Keratinocyte (primary cell): ENCODE results near the gene PTPRZ1. TPM values are rescaled to one million over a fixed set of nuclear protein-coding genes. Genes with fewer than 3 reads are reported as not detected.

Experiments
- DNase-seq: peaks from one replicate; pipeline ENCODE4 v3.0.0-alpha.2; 2011; ENCODE audit warnings: low read depth, missing footprints, low spot score
- FAIRE-seq: peaks from 2 replicates; lab custom pipeline; 2011; peaks lifted over from hg19 to GRCh38; lab: Jason Lieb, UNC
- H2AFZ ChIP-seq: 2 replicates; pipeline ENCODE4 v1.6.0; 2012; ENCODE audit warnings: low read length, control low read depth, inconsistent platforms; ENCODE audit not compliant: control insufficient read depth
- H3K27ac ChIP-seq: 2 replicates; pipeline ENCODE4 v1.5.1; 2011; ENCODE audit warnings: low read length; ENCODE audit not compliant: control insufficient read depth, insufficient read depth
- H3K27me3 ChIP-seq: 3 replicates; pipeline ENCODE4 v1.6.0; 2011; ENCODE audit warnings: low read length; ENCODE audit not compliant: control insufficient read depth, insufficient read depth; ENCODE audit errors: extremely low read depth
- H3K36me3 ChIP-seq, 2 experiments: 2 replicates in 1 of 2; 3 replicates in 1 of 2; pipeline ENCODE4 v1.5.1; 2011; ENCODE audit warnings: low read length in 2 of 2, mild to moderate bottlenecking in 1 of 2; ENCODE audit not compliant: control insufficient read depth in 2 of 2, insufficient read depth in 2 of 2; ENCODE audit errors: extremely low read depth in 1 of 2
- H3K4me1 ChIP-seq: 3 replicates; pipeline ENCODE4 v1.5.1; 2011; ENCODE audit warnings: low read length; ENCODE audit not compliant: control insufficient read depth, insufficient read depth; ENCODE audit errors: extremely low read depth
- H3K4me2 ChIP-seq: 3 replicates; pipeline ENCODE4 v1.6.0; 2011; ENCODE audit warnings: low read depth, low read length; ENCODE audit not compliant: control insufficient read depth, insufficient read depth; ENCODE audit errors: extremely low read depth
- H3K4me3 ChIP-seq, 3 experiments: fragments of 200-600 bp in 1 of 3; sonication (generic) in 1 of 3; 2 replicates in 2 of 3; 3 replicates in 1 of 3; pipeline ENCODE4 v1.5.1; 2011 to 2016; ENCODE audit warnings: low read length in 3 of 3, mild to moderate bottlenecking in 3 of 3, control low read depth in 2 of 3, inconsistent platforms in 1 of 3, low read depth in 1 of 3, mixed read lengths in 1 of 3, mixed run types in 1 of 3, moderate library complexity in 1 of 3; ENCODE audit not compliant: control insufficient read depth in 2 of 3, insufficient read depth in 2 of 3; ENCODE audit errors: extremely low read depth in 1 of 3
- H3K79me2 ChIP-seq: 2 replicates; pipeline ENCODE4 v1.6.0; 2012; ENCODE audit warnings: low read length; ENCODE audit not compliant: control insufficient read depth, insufficient read depth
- H3K9ac ChIP-seq: 3 replicates; pipeline ENCODE4 v1.6.0; 2011; ENCODE audit warnings: low read length; ENCODE audit not compliant: control insufficient read depth, insufficient read depth; ENCODE audit errors: extremely low read depth
- H3K9me1 ChIP-seq: 3 replicates; pipeline ENCODE4 v1.6.0; 2011; ENCODE audit warnings: low read length; ENCODE audit not compliant: control insufficient read depth, insufficient read depth; ENCODE audit errors: extremely low read depth
- H3K9me3 ChIP-seq: 2 replicates; pipeline ENCODE4 v1.5.1; 2012; ENCODE audit warnings: low read depth, low read length; ENCODE audit not compliant: control insufficient read depth
- H4K20me1 ChIP-seq: 3 replicates; pipeline ENCODE4 v1.6.0; 2011; ENCODE audit warnings: low read length; ENCODE audit not compliant: control insufficient read depth, insufficient read depth; ENCODE audit errors: extremely low read depth
- EZH2 ChIP-seq: IDR thresholded peaks from one replicate; pipeline ENCODE4 v1.6.1; 2012; ENCODE audit warnings: inconsistent platforms, mild to moderate bottlenecking, low read length, moderate library complexity
- dilution Hi-C: fragments of 300-500 bp; cut with MboI; formaldehyde crosslinking; loops from one replicate; pipeline ENCODE4 v1.7.0; 2020; ENCODE audit warnings: low sequenced_read_pairs; ENCODE audit not compliant: extremely low pct_ligation_motif_present
- polyA plus RNA-seq, 5 experiments: library from polyadenylated mRNA; depleted of rRNA in 3 of 5; stranded (reverse) in 3 of 5; stranded (forward) in 1 of 5; unstranded in 1 of 5; fragments of >200 nt; gene quantifications; 1 replicate in 1 of 5; 2 replicates in 3 of 5; 3 replicates in 1 of 5; pipeline versions ENCODE4 v1.2.1 to v1.2.3, GENCODE V29; 2011 to 2012; ENCODE audit warnings: missing spikeins in 2 of 5, low read depth in 1 of 5, low replicate concordance in 1 of 5
- TF ChIP-seq, protein P1 (sequence below), 3 experiments: IDR thresholded peaks in 1 of 3; conservative IDR thresholded peaks in 1 of 3; optimal IDR thresholded peaks in 1 of 3; 2 replicates in 2 of 3; 3 replicates in 1 of 3; pipeline versions ENCODE3 to v1.5.1; 2011; ENCODE audit warnings: low read length in 3 of 3, mild to moderate bottlenecking in 3 of 3, moderate library complexity in 2 of 3, control low read depth in 1 of 3, inconsistent platforms in 1 of 3; ENCODE audit not compliant: insufficient read depth in 2 of 3; ENCODE audit errors: extremely low read depth in 1 of 3

The PTPRZ1 gene
- polyA plus RNA-seq, 1 donor (not counting 4 experiments of a cell fraction or from before 2014, with no cell fraction given): 58.3 TPM

DNA sequence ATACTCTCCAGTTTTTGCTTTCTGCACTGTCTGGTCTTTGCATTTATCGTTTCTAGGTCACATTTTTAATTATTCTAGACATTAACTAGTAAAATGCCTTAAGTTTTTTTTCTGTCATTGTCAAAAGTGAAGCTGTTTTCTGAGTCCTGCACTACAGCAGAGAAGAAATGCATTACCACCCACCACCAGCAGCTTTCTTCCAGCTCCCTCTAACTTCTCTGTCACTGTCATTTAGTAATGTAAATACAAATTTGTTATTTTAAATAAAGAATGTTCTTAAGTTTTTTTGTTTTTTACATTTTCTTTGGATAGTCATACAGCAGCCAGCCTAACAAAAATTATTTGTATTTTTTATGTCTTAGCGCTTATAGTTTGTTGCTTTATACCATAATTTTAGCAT, 18.8 kb downstream of the PTPRZ1 start:
- H3K36me3 ChIP-seq: no peaks in the 10 kb centered on the region
- dilution Hi-C loops: no loop called here
- no peaks in the 10 kb centered on the region for H3K79me2 ChIP-seq
- H3K4me1 ChIP-seq: peaks cover 7% of the 10 kb centered on the region
- FAIRE-seq (no peak), DNase-seq (no peak)
- H3K9me1 ChIP-seq: no peaks in the 10 kb centered on the region
- TF ChIP-seq, protein P1, sequence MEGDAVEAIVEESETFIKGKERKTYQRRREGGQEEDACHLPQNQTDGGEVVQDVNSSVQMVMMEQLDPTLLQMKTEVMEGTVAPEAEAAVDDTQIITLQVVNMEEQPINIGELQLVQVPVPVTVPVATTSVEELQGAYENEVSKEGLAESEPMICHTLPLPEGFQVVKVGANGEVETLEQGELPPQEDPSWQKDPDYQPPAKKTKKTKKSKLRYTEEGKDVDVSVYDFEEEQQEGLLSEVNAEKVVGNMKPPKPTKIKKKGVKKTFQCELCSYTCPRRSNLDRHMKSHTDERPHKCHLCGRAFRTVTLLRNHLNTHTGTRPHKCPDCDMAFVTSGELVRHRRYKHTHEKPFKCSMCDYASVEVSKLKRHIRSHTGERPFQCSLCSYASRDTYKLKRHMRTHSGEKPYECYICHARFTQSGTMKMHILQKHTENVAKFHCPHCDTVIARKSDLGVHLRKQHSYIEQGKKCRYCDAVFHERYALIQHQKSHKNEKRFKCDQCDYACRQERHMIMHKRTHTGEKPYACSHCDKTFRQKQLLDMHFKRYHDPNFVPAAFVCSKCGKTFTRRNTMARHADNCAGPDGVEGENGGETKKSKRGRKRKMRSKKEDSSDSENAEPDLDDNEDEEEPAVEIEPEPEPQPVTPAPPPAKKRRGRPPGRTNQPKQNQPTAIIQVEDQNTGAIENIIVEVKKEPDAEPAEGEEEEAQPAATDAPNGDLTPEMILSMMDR (optimal IDR thresholded peaks at IDR 0.05 in 1 of 3, IDR thresholded peaks at IDR 0.05 in 1 of 3, conservative IDR thresholded peaks at IDR 0.05 in 1 of 3; ENCODE audit: extremely low read depth in 1 of 3, insufficient read depth in 2 of 3, low read length in 3 of 3): no peak
- no peak for TF ChIP-seq EZH2
- H4K20me1 ChIP-seq: no peaks in the 10 kb centered on the region
- no peak overlapping the region for H2AFZ ChIP-seq
- no peaks in the 10 kb centered on the region for H3K9me3 ChIP-seq
- H3K27me3 ChIP-seq: no peaks in the 10 kb centered on the region
- H3K27ac ChIP-seq: no peak overlapping the region
- H3K4me3 ChIP-seq: no peak overlapping the region
- no peak overlapping the region for H3K9ac ChIP-seq
- no peak overlapping the region for H3K4me2 ChIP-seq

DNA sequence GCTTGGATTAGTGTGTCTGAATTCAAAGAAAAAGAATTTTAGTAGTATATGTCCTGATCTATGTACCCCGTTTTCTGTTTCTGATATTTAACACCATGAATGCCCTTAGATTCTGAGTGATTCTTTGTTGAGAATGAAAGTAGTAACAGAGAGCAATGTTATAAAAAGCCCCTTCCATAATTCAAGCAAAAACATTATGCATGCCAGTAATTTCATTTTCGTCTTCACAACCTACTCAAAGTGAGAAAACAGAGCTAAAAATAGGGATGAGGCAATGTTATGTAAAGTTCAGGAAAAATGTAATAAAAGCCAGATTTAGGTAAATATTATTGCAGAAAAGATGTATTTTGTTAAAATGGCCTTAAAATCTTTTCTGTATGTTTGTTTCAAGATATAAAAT, 28.1 kb downstream of the PTPRZ1 start:
- no peaks in the 10 kb centered on the region for H4K20me1 ChIP-seq
- dilution Hi-C loops: no loop called here
- no peak overlapping the region for H3K4me2 ChIP-seq
- TF ChIP-seq EZH2: no peak
- DNase-seq: no peak
- FAIRE-seq: no peak
- no peaks in the 10 kb centered on the region for H3K4me1 ChIP-seq
- no peaks in the 10 kb centered on the region for H3K27me3 ChIP-seq
- H2AFZ ChIP-seq: no peak overlapping the region
- no peaks in the 10 kb centered on the region for H3K9me3 ChIP-seq
- no peak overlapping the region for H3K4me3 ChIP-seq
- H3K27ac ChIP-seq: no peak overlapping the region
- H3K9ac ChIP-seq: no peak overlapping the region
- H3K9me1 ChIP-seq: no peaks in the 10 kb centered on the region
- peaks cover 0 to 3% of the 10 kb centered on the region in 2 experiments for H3K36me3 ChIP-seq
- H3K79me2 ChIP-seq: no peaks in the 10 kb centered on the region

DNA sequence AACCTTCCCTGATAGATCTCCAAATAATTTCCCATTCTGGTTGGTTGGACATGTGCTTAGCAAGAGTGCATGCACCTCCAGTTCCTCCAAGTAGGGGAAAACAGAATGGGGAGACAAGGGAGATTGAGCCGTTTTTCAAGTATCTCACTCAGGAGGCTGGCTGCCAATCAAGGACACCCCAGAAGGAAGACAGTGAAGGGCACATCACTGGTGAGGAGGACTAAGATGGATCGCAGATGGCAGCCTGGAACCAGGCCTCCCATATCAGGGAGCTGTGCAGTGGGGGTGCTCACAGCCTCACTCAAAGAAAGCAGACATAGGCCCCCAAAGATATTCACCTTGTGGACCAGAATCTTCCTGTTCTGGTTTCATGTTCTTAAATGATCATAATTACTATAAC, 31.2 kb downstream of the PTPRZ1 start:
- Histone ChIP-seq H3K9ac (no peak overlapping the region), H2AFZ (no peak overlapping the region), H3K4me3 (no peak overlapping the region), H3K27ac (no peak overlapping the region), H3K36me3 (peaks cover 0 to 3% of the 10 kb centered on the region in 2 experiments), H3K79me2 (no peaks in the 10 kb centered on the region), H3K27me3 (no peaks in the 10 kb centered on the region), H3K4me2 (no peak overlapping the region), H3K9me1 (no peaks in the 10 kb centered on the region), H3K9me3 (no peaks in the 10 kb centered on the region), H4K20me1 (no peaks in the 10 kb centered on the region), H3K4me1 (no peaks in the 10 kb centered on the region)
- dilution Hi-C loops: no loop called here
- DNase-seq (no peak), FAIRE-seq (no peak)
- no peak for TF ChIP-seq EZH2
- TF ChIP-seq, protein P1 (optimal IDR thresholded peaks at IDR 0.05 in 1 of 3, IDR thresholded peaks at IDR 0.05 in 1 of 3, conservative IDR thresholded peaks at IDR 0.05 in 1 of 3; ENCODE audit: extremely low read depth in 1 of 3, insufficient read depth in 2 of 3, low read length in 3 of 3): no peak
